Measurements from ENCODE around the gene HSPE1.

DNA sequence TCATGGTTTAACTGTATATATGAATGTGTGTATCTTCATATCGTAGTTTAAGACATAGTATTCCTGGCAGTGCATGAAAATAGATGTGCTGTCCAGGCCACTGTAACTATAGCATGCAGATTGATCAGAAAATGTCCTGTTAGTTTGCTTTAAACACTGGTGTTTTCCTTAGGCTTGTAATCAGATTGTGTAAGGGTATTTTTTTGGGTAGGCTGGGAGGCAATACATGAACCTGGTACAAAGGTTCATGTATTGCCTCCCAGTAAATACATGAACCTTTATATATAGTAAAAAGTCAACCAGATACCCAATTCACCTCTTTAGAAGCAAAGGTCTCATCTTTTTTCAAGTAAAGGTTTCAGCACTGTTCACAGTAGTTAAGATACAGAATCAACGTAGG lies 45.3 kb upstream of the HSPE1 start:
- TF ChIP-seq POLR2A (IDR thresholded peaks at IDR 0.05) (no peak), CTCF (IDR thresholded peaks at IDR 0.05) (no peak), POLR2AphosphoS5 (IDR thresholded peaks at IDR 0.05) (no peak), EP300 (IDR thresholded peaks at IDR 0.05) (no peak)
